NCI-H2081 (cell line): ENCODE measurements around the gene TEC.

Experiments used
- DNase-seq, 2 experiments: peaks; one replicate each; lab custom pipeline; 2025; lab: John Stamatoyannopoulos, UW

TEC gene

DNA sequence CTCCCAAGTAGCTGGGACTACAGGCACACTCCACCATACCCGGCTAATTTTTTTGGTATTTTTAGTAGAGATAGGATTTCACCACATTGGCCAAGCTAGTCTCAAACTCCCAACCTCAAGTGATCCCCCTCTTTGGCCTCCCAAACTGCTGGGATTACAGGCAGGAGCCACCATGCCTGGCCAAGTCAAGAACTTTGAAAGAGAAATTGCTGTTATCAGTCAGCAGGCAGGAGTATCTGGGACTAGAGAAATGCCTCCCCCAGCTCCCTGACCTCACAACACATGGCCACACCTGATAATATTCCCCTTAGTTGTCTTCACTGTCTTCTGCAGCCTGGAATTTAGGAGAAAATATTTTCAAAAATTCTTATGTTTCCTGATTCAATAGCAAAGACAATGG is 143.0 kb downstream of the TEC start:
- DNase-seq = no peak

DNA sequence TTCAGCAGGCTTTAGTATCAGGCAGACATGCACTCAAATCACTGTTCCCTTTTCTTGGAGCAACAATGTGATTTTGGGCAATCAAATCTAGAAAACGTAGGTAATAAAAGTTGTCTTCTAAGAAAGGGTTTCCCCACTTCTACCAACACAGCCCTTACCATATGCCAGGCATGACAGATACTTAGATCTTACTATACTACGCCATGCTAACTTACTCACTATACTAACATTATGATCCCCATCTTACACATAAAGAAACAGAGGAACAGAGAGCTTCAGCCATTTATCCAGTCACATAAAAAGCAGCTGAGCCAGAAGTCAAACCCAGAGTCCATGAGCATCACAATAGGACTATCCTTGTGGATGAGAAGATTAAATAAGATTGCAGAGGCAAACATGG is 144.8 kb downstream of the TEC start:
- DNase-seq = no peak

DNA sequence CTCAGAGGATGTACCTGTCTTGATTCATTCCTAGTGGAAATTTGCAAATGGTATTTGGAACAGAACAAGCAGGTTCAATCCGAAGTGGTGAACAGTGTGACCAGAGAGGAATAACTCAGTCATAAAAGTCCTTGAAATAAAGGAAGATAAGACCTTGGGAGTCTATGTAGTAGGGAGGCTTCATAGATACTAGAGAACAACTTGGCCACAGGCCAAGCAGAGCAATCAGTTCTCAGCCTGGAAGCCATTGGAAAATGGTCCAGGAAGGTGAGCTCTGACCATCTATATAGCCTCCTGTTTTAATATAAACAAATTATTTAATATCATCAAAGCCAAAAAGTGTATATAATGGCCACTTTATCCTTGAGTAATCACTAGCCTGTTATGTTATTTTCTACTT is 146.9 kb downstream of the TEC start:
- no peak for DNase-seq

DNA sequence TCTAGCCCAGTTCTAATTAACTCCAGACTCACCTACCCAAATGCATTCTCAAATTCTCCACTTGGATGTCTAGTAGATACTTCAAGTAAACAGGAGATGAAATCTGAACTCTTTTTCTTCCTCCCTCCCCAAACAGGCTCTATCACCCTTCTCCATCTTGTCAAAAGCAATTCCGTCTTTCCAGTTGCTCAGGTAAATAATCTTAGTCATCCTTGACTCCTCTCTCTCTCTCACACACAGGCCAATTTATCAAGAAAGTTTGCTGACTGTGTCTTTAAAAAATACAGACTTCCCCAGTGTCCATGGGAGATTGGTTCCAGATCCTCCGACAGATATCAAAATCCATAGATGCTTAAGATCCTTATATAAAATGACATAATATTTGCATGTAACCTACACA is 148.5 kb downstream of the TEC start:
- no peak for DNase-seq

DNA sequence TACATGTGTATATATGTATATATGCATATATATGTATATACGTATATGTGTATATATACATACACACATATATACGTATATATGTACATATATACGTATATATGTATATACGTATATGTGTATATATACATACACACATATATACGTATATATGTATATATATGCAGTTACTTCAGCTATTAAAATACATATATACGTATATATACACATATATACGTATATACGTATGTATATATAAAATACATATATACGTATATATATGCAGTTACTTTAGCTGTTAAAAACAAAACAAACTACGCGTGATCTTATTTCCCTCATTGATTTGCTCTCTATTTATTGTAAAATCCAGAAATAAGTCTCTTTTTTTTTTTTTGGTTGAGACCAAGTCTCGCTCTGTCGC is 149.5 kb downstream of the TEC start:
- no peak for DNase-seq

GRCh38 chr4:48119646-48120045 is 150.0 kb downstream of the TEC start:
- DNase-seq = peak in 1 of 2 experiments; percentile 73

- no peak for DNase-seq
These were observed 151.6 kb downstream of the TEC start for GRCh38 chr4:48118081-48118480.

DNA sequence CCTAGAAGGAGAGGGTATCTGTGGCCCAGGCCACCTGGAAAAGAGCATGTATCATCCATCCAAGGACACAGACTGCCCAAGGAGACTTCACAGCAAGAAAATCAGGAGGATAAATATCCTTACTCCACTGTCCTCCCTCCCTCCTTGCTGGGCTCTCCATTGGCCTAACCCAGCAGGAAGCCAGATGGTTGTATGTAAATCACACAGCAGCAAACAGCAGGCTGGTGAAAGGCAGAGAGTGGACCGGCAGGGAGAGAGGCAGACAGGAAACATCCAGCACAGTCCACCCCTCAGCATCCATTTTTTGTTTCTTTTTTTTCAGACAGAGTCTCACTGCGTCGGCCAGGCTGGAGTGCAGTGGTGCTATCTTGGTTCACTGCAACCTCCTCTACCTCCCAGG is 153.1 kb downstream of the TEC start:
- DNase-seq = no peak

DNA sequence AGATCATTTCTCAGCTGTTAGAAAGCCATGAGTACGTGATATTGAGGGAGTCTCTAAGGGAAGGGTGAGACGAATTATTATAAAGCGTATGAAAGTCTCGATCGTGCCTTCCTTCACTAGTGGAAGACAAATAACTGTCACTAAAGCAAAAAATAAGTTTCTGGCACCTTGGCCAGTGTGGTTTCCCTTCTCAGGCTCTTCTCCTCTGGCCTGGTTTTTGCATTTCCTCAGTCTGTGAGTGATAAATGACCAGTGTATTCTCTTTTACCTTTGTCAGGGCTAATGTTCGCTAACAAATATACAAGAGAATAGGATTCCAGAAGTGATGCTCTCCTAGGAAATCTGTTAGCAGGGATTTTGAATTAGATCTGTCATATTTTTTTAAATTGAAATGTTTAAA is 155.2 kb downstream of the TEC start:
- DNase-seq = no peak

DNA sequence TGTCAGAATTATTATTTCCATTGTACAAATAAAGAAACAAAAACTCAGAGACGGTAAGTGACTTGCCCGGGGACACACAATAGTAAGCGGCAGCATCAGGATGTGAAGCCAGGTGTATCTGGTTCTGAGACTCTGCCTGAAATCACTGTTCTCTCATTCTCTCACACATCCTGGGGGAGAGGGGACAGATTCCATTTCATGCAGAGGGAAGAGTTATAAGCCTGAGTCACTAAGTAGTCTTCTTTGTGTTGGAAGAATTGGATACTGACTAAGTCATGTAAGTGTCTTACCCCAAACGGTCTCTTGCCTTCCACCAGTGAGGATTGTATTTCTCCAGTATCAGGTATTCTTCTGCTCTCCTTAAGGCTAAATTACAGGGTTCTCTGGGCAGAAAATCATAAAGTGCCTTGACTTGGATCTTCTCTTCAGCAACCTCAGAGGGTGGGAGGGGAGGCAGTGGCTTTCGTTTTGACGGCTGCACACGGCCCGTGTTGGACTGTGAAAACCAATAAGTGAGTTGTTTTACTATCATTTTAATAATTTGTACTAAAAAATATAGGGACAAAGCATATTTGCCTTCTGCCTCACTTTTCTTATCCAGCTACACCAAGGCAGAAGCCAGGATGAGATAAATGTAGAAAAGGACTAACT is 157.5 kb downstream of the TEC start:
- DNase-seq = no peak

DNA sequence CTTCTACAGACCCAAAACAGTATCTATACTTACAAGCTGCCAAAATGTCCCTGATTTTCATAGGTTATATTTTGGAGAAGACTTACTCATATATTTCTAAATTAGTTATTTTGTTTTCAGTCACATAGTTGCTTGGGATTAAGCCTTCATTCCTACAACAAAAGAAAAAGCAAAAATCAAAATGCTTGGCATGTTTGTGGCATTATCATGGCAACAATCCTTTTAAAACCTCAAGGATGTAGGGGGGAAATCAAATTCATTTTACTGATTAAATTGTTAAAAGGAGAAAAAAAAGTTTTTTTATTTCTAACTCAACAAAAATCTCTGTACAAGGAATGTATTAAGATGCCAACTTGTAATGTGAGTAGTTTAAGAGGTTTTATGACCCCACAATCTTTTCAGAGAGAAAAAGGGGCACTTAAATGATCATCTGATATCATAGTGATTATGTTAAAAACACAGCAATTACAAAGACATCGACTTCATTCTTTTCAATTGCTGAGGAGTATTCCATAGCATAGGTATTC is 159.1 kb downstream of the TEC start:
- DNase-seq = no peak

DNA sequence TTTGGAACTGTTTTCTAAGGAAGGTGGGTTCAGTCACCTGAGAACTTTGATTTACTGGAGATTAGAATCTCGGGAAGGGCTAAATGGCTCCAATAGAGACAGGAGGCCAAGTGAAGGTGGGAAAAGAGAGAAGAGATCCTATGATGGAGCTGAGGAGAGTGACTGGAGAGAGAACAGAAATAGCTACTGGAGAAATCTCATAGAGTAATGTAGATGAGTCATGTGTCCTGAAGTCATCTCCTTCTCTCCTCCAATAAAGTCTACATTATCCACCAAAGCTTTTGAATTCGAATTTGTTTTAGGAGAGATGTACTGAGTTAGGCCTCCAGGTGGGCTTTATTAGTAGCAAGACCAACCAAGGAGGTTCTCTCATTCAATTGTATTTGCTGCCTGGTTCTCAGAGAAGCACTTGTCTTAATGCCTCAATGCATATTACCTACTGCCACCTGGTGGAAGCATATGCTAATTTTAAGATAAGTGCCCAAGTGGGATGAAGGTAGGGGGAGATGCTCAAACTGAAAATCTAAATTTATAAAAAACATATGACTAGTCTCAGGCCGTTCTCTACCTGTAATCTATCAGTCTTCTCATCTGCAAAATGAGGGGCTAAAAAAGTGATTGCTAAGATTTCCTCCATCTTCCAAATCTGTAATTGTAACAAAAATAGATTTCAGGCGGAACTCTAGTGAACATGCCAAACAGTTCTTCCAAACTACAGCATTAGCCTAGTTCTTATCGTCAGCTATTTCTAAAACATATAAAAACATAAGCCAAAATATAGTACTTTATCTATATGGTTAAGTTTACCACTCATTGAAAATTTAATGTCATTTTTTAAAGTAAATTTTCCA is 160.0 kb downstream of the TEC start:
- peak; percentile 47 to 74 for DNase-seq

- DNase-seq = no peak
These were observed 161.1 kb downstream of the TEC start for GRCh38 chr4:48108309-48109073.

DNA sequence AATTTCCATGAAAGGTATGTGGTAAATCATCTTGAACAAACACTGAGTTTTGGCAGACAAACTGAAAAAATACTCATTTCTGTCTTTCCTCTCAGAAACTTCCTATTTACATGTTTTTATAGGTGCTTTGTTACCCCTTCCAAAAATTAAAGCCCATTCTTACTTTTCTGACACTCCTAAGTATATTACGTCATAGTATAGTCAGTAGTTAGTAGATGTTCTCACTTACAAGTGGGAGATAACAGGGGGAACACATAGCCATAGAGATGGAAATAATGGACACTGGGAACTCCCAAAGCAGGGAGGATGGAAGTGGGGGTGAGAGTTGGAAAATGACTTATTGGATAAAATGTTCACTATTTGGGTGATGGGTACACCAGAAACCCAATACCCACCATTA is 164.4 kb downstream of the TEC start:
- no peak for DNase-seq

DNA sequence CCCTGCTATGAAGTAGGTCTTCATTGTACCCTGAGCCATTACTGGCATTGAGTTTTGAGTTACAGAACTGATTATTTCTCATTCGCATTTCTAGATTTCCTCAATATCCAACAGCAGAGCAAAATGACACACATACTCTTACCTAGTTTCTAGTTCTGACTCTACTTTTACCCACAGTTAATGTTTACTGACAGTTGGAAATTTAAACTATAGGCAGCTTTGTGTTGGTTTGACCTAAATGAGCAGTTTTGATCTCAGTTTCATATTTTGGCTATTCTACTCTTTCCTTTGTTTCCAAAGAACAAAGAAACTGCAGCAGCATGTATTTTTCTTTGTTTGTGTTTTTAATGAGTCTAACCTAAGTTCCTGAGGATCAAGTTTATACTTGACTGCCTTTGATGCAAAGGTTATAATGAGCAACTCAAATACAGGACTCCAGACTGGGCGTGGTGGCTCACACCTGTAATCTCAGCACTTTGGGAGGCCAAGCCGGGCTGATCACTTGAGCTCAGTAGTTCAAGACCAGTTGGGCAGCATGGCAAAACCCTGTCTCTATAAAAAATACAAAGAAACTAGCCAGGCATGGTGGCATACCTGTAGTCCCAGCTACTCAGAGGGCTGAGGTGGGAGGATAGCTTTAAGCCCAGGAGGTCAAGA is 166.0 kb downstream of the TEC start:
- DNase-seq = no peak

DNA sequence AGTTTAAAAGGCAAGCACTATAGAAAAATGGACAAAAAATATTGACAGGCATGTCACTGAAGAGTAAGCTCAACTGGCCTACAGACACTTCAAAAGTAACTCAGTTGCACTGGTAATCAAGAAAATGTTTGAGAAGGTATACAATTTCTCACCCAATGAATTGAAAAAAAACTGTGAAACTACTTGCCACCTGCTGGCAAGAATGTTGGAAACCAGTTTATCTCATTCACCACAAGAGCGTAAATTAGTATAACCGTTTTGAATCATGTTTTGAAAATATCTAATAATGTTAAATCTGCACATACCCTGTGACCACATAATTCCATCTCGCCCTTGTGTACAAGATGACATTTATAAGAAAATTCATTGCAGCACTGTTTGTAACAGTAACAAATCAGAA is 167.3 kb downstream of the TEC start:
- DNase-seq = no peak

DNA sequence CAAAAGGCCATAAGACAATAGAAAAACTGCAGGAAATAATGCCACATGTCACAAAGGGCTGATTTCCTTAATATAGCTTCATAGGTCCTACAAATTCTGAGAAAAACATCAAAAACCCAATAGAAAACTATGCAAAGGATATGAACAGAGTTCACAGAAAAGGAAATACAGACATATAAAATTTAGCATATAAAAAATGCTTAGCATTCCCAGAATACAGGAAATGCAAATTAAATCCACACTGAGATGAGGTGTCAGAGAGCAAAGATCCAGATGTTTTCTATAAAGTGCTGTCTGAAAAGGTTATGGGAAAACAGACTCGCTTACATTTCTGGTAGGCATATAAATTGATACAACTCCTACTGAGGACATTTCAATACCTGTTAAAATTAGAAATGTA is 169.4 kb downstream of the TEC start:
- DNase-seq = no peak

DNA sequence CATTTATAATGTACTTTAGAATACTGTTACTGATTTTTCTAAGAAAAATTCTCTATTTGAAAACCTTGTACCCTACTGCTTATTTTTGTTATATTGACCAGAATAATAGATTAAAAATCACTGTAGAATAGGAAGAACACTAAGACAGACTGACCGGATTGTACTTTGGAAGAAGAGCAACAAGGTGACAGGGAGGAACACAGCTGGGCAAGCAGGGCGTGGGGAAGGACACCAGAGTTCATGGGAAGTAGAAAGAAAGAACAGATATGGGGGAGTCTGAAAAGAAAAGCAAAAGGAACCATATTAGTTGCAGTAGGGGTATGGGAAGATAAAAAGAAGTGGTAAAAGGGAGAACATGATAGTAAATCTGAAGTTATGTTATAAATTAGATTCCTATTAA is 174.2 kb downstream of the TEC start:
- DNase-seq = no peak

DNA sequence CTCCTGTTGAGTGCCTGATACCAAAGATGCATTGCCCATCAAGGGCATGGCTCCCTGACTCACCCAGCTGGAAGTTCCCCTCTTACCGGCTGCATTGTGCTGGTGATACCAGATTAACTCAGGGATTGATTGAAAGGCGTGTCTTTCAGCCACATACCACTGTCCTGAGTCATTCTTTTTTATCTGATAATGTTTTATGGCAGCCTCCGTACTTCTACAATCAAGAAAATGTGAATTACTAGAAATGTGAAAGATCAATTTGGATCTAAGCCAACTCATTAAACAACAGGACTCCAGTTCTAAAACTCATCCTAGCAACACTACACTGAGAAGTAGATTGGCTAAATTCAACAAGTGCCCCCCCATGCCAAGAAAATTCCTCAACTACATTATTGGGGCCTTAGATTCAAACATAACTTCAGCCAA is 175.6 kb downstream of the TEC start:
- DNase-seq = no peak

GRCh38 chr4:48090621-48091020 is 179.0 kb downstream of the TEC start:
- no peak for DNase-seq

DNA sequence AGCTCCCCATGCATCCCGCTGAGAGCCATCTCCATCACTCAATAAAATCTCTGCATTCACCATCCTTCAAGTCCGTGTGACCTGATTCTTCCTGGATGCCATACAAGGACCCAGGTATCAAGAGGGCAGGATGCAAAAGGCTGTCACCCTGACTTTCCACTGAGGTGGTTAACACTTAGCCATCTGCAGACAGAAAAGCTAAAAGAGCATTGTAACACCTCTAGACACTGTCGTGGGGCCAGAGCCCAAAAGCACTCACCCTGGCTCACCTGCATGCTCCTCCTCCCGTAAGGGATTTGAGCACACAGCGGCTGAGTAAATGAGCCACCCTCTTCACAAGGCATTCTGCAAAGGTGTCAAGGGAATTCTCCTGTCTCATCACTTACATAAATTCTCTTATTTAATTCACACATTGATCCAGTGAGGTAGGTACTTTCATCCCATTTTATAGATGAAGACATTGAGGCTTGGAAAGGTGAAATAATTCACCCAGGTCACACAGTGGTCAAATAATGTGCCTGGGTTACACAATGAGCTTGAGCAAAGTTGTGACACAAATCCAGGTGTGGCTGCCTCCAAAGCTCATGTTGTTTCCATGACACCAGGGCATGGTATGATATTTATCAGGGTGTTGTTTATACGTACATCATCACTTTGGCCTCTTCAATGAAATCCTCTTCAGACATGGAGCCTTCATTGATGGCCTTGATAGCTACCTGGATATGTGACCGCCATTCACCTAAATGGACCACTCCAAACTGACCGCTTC is 183.6 kb downstream of the TEC start:
- no peak for DNase-seq
